GM21423 (cell line): ENCODE data around the gene FAM241B.

ENCODE experiments used
- ATAC-seq: cut with Tn5 transposase; IDR thresholded peaks from one replicate; pipeline ENCODE4 v1.9.1; 2021; ENCODE audit warnings: mild to moderate bottlenecking, moderate library complexity; ENCODE audit not compliant: unreplicated experiment

FAM241B gene

DNA sequence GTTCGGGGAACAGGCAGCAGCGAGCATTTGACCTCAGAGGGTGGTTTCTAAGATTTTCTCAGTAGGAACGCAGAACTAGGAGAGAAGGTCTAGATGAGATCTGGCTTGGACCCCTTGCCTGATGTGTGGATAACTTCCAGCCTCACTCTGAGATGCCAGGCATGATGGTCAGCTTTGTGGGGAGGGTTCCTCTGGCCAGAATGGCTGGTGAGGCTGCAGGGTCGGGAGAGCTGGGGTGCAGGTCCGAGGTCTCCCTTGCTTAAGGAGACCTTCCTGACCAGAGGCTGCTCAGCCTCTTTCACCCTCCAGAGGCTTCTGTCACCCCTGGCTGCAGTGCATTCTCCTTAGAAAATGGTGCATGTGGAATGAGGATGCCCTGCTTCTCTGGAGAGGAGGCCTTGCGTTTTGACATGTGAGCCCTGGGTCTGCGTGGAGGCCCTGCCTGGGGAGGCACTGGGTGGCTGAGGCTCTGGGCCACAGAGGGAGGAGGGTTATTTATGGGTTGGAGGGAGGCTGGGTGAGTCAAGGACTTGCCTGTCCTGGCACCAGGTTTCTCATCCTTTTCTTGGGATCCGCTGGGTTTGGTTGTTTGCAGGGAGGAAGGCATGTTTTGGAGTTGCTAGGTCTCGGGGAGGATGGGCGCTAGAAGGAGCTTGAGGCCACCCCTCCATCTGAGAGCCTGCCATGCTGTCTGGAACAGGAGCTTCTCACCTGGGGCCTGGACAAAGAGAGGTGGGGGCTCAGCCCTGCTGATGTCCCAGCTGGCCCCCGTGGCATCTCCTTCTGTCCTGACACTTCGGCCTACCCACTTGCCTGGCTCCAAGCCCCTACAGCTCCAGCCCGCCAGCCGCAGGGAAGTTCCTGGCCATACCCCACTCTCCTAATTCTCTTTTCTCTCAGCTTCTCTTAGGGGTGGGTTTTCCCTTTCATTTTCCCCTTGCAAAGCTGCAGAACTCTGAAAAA, 3.9 kb downstream of the FAM241B start:
- ATAC-seq, result no peak

DNA sequence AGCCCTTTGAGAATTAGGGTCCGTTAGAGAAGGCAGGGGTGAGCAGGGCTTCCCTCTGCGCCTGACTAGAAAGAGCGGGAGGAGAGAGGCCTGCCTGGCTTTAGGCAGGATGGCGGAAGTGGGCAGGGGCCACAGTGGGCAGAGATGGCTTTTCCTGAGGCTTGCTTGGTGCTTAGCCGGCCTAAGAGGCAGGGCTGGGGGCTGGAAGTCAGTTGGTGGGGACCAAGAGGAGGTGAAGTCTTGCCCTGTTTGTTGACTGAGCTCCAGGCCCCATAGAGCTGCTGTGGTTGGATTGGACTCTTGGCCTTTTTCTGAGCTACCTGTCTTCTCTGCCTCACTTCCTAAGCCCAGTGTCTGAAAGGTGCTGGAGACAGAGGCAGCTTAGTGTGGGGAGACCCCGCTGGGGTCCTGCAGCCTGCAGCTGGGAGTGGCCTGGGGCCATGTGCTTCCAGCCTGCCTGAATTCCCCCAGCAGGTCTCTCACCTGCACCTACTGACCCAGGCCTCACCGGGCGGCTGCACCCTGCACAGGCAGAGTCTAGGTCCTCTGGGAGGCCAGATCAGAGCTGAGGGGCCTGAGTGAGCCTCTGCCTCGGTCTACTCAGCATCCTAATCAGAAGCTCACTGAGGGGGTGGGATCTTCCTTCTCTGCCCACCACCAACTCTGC, 4.8 kb downstream of the FAM241B start:
- ATAC-seq, result no peak

DNA sequence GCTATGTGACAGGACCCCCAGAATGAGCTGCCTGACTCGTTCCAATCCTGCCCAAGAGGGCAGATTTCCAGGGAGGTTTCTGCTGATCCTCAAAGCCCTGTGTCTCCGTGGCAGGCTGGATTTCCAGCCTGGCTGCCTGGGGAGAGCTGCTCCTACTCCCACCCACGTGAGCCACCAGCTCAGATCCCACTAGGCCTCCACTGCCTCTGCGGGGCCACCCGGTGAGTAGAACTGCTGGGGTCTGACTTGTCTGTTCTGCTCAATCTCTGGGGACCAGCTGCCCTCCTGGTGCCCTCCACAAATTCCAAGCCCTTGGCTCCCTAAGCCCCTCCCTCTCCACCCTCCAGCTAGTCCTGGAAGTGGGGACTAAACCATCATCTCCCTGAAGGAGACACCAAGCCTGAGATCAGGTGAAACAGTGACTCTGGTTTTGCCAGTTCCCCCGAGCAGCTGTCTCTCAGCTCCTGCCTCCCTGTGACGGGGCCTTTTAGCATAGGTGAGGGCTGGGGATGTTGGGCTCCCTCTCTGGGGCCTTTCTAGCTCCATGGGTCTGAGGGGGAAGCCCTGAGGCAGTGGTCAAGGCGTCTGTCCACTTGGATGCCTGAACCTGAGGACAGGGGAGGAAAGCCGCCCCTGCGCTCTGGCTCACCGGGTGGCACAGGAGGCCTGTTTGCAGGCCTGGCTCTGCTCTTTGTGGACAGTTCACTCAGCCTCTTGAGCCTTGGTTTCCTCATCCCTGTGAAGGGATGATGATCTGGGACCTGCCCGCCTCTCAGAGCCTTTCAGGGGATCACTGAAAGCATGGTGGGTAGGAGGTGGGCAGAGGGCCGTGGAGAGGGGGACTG, 5.6 kb downstream of the FAM241B start:
- no peak for ATAC-seq

DNA sequence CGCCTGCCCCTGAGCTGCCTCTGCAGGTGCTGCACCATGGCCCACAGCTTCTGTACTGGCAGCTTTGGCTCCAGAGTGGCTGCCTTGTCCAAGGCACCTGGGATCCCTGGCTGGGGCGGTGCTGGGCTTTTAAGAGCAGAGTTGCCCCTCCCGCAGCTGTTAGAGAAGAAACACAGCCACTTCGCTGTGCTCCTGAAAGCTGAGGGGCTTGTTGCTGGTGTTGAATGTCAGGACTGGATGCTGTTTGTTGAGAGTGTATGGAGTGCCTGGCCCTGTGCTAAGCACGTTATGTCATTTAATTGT, 6.2 kb downstream of the FAM241B start:
- no peak for ATAC-seq

DNA sequence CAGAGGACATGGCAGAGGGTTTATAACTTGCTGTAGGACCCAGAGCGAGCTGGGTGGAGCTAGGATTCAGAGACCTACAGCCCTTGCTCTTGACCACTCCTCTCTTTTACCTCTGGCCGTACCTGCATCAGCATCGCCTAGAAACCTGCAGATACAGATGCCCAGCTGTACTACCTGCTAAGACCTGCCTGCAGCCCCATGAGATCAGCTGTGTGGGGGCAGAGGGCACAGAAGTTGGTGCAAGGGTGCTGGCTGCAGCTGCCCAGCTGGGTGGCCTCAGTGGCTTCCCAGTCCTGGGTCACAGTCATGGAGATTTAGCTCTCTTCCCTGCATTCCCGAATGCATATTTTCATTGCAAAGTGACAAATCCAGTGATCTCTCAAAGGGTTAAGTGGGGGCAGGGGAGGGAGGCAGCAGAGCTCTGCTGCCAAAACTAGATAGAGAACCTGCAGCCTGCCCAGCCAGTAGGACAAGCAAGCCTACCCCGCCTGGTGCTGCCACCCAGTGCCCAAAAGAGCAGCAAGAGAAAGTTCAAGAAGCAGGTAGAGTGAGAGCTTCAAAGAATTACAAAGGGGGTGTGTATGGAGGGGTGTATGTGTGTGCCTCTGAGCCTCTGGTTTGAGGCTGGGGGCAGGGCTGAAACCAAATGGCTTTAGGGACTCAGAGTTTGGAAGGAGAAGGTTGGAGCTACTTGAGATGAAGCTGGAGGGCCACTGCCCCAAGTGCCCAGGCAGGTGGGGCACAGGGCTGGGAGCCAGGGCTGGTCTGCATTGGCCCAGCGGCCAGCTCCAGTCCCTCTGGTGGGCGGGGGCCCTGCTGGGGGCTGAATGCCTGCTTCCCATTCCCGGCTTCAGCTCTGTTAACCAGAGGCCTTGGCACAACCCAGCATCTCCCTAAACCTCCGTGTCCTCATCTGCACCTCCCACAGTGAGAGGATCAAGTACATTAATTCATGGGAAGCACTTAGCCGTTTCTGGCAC, 6.9 kb downstream of the FAM241B start:
- ATAC-seq, result no peak

DNA sequence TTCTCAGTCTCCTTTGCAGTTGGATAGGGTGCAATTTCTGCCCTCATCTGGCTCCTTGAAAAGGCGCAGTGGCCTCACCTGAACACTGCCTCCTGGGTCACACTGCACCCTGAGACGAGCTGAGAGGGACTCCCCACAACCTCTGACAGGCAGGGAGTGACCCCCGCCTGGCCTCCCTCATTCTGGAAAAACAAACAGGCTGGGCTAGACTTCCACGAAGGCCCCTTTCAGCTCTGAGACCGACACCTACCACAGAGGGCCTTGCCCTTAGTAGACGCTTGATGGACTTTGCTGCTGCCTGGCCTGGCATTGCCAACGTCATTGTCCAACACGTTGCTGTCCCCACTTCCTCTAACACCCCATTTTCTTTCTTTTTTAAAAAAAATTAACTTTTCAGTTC, 8.6 kb downstream of the FAM241B start:
- no peak for ATAC-seq

DNA sequence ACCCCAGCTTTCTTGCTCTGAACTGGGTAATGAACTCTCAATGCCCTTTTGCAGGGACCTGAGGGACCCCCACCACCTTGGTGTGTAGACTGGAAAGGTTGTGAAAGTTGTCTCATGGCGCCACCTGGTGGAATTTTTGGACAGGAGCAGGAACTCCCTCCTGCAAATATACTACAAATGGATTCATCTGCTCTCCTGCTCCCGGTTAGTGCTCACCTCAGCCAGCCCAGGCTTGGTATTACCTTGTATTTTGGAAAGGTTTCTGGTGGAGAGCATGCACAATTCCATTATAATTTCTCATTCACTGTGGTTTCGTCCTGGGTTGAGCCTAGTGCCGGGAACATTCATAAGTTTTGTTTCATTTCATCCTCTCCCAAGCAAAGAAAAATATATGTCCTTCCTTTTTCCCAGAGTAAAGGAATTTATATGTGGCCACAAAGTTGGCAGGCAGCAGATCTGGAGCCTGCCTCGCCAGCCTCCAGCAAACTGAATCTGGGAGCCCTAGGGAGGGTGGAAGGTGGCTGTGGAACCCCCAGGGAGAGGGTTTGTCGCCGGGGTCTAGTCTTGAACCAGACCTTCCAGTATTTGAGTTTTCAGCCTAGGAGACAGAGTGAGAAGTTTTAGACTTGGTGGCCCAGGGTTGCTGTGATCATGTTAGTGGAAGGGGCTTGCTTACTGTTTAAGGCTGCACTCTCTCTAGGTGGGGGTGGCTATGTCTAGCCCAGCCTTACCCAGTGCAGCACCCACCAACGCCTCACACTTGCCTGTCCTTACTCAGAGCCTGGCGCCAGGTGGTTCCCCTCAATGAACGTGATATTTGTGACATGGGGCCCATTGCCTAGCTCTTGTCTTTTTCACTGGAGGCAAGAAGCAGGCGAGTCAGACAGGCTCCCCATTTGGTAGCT, 9.5 kb downstream of the FAM241B start:
- no peak for ATAC-seq

DNA sequence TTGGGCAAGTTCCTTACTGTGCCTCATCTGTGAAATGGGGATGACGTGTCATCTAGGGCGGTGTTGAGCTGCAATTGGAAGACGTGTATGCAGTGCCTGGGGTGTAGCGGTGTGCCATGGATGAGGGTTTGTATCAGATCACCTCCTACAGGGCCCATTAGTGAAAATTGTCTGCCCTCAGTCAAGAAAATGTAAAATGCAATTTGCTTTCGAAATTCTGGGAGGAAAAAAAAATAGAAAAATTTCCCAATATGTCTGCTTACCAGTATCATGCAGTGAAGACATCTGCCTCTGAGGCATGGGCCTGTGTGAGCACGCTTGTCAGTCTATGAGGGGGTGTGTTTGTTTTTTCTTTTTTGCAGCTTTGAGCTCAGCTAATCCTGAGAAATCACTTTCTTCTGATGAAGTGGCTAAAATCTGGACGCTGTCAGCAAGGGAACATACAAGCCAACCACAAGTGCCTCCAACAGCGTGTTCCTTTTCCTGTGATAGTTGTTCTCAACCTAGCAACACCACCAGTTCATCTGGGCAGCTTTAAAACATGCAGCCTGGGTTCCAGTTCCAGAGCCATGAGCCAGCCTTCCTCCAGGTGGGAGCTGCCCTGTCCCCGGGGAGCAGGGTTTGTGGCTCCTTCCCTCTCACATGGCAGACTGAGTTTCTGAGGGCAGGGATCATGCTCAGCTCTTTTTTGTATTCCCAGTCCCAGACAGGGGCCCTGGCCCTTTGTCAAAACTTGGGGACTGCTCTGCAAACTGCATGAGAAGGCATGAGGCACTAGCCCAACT, 10.3 kb downstream of the FAM241B start:
- ATAC-seq, result no peak

DNA sequence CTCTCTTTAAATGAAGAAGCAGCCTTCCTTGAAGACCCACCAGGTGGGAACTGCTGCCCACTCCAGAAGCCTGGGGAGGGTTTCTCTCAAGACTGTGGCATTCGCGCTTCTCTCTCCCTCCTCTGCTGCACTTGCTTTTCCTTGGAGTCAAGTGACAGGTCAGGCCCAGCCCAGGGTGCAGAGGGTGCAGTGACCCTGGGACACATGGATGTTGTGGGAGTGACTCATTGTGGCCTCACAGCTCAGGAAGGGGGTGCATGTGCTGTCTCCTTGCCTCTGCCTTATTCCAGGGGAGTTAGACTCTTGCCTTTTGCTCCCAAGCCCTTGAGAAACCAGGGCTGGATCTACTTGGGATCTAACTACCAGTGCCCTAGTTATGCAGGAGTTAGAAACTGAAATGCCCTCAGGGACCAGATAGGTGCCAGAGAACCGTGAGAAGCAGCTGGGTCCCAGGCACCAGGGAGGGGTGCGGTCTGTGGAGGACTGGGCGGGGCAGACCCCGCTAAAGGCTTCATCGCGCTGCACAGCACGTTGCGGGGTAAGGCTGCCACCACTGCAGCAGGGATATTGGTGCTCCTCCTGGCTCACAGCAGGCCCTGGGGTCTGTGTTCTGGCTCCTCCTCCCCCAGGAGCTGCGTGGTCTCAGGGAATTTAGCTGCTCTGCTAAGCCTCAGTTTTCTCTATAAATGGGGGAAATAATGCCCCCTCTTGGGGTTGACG, 11.4 kb downstream of the FAM241B start:
- ATAC-seq, result no peak

DNA sequence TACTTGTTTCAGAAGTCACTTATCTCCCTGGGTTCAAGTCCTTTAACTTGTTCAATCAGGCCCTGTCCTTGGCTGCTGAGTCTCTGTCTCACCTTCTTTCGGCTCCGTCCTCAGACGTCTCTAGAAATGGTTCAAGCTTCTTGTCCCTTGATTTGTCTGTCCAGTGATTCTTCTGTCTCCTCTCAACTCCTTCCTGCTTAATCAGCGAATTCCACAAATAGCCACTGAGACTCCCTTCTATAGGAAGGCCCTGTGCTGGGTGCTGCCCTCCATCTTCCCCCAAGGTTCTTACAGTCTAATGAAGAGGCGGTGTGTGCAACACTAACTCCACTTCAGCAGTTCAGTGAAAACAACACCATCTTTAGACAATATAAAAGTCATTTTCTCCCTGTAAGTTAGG, 12.7 kb downstream of the FAM241B start:
- no peak for ATAC-seq

DNA sequence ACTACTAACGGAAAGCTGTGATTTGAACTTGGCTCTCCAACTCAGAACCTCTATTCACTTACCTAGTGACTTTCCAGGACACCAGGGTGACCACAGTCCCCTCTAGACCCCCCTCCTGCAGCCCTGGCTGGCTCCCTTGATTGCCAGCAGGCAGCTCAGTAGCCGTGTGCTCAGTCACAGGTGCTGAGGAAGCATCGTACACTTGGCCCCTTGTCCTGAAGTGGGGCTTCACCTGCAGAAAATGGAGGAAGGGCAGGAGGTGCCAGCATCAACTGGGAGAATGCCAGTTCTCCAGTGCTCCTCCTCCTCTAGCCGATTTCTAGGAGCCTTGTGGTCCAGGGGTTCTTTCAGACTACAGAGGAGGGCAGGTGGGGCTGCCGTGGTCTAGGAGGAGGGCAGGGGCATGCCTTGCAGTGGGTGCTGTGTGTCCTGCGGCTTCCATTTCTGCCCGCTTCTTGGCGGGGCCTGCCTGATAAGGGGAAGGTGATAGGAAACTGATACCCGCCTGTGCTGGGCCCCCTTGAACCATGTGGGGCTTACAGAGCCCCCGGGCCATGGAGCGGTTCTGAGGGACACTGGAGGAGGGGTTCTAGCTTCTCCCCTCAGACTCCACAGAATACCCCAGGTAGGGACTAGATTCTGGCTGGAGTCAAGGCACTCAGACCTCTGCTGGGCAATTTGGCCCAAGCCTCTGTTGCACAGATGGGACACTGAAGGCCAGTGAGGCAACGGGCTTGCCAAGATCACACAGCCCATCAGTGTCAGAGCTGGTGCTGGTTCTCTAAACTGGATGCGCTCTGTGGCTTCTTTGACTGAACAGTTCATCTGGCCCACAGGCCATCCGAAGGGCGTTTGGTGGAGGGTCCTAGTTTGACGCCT, 14.0 kb downstream of the FAM241B start:
- ATAC-seq, result no peak

DNA sequence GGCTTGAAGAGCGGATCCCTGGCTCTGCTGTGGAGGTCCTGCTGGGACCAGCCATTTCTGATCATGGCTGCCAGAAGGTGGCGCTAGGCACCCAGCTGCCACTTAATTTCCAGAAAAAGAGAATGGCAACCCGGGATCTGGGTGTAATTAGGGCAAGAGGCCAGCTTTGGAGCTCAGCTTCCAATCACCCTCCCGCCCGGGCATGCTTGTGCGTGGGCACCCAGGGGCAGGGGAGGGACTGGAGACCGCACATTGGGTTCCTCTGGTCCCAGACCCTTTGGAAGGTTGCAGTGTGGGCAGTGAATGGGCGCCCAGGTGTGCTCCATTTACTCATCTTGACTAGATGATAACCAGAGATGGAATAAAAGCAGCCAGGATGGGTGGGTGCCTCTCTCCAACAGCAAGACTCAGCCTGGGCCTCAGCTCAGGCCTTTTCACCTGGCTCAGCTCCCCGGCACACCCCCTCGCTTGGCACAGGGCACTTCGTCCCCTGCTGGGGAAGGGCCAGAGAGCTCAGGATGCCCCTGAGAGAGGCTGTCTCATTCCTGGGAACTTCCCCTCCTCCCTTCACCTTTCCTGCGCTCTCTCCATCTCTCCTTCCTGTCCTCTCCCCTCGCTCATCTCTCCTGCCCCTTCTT, 14.7 kb downstream of the FAM241B start:
- ATAC-seq, result no peak

DNA sequence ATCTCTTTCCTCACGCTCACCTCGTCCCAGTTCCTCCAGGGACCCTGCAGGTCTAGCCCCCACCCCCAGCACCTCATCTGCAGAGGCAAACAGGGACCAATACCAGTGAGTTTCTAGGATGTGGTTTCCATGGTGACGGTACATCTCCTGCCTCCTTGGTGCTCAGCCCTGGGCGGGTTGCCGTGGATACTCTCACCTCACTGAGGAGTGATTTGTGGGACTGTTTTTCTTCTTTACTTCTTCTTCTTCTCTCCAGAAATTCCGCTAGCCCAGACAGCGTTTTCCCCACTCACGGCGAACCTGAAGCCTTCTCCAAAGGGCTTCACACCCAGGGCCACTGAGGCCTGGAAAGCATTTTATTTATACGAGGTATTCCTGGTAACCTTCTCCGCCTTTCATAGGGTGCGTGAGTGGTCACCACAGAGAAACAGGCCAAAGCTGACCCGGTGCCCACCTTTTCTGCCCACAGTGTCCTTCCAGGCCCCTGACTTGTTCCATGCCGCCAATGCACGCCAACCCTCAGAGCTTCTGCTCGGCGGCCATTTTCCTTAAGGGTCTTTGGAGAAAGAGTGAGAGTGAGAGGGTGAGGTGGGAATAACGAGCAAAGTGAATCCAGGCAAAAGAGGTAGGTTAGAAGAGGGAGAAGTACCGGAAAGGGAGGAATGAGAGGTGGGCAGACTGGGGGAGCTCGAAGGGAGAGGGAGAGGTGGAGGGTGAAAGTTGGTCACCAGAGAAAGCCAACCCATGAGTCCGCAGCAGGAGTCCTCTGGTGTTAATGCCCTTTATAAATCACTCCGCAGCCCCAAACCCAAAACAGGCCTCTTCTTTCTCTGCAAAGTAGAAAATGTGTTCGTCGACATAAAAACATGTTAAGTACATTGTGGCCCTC, 15.5 kb downstream of the FAM241B start:
- no peak for ATAC-seq

DNA sequence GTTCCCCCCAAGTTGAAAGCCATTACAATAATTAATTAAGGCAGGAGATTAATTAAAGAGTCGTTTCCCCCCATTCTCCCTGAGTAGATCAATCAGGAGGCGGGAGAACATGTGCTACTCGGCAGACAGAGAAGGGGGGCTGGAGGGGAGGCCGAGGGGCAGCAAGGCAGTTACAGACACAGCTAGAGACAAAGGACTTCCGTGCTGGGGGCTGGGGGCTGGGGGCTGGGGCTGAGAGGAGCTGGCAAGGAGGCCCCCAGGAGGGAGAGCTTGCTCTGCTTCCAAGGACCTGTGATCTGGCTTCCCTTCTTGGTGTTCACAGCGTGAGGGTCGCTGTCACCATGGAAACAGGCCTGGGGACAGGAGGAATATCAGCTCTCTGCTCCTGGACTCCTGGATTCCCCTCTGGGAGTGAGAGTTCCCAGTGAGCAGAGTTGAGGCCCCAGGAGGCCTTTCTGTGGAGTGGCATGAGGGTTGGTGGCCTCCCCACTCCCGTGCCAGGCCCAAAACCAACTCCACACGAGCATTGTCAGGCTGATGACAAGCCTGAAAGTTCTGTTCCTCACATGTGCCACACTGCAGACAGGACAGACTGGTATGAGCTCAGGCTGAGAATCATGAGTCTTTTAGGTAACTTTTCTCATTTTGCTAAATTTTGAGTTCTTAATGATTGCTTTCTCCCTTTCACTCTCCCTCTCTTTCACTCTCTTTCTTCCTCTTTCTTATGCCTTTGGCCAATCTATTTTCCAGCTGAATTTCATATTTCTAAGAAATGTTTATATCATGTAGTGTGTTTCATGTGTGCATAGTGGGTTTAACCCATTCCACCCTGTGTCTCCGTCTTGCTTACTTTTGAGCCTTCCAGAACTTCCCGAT, 16.4 kb downstream of the FAM241B start:
- ATAC-seq, result no peak

DNA sequence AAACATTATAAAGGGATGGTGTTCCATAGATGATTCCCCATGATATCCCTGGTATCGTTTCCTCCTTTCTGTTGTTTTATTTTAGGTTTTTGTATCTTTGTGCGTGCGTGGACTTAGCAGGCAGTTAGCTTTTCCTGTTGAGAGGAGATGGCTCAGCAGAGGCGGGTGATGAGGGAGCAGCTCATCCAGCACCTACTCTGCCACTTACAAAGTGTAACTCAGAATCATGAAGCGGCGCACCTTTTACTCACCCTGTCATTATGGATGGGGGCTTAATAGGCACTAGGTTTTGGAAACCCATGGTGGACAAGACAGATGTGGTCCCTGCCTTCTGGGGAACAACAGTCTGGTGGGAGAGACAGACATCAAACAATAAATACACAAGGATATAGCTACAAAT, 17.1 kb downstream of the FAM241B start:
- no peak for ATAC-seq
